GM19193 (cell line): ENCODE results near the gene RAB4A.

Source experiments
- POLR2A ChIP-seq: IDR thresholded peaks from 4 replicates; pipeline ENCODE4 v1.6.1; 2011; ENCODE audit not compliant: insufficient read depth, insufficient read length; ENCODE audit errors: extremely low read depth

The RAB4A gene

GRCh38 chr1:229326601-229327000, 55.7 kb downstream of the RAB4A start:
- TF ChIP-seq POLR2A = no peak

- TF ChIP-seq POLR2A = no peak
These were observed 57.9 kb downstream of the RAB4A start for GRCh38 chr1:229328598-229329362.

- TF ChIP-seq POLR2A = no peak
These were observed 63.4 kb downstream of the RAB4A start for GRCh38 chr1:229334269-229334668.

GRCh38 chr1:229334716-229335115, 63.8 kb downstream of the RAB4A start:
- TF ChIP-seq POLR2A = no peak

GRCh38 chr1:229336345-229336744, 65.4 kb downstream of the RAB4A start:
- TF ChIP-seq POLR2A = no peak

- no peak for TF ChIP-seq POLR2A
These were observed 68.2 kb downstream of the RAB4A start for GRCh38 chr1:229339086-229339485.

GRCh38 chr1:229339520-229339919, 68.6 kb downstream of the RAB4A start:
- TF ChIP-seq POLR2A = no peak

GRCh38 chr1:229340496-229340895, 69.6 kb downstream of the RAB4A start:
- no peak for TF ChIP-seq POLR2A

- TF ChIP-seq POLR2A = peak; percentile 49
These were observed 71.1 kb downstream of the RAB4A start for GRCh38 chr1:229341774-229342655.

- peak; percentile 51 for TF ChIP-seq POLR2A
These were observed 72.0 kb downstream of the RAB4A start, which contains the start of gene CCSAP for GRCh38 chr1:229342656-229343569. Gene CCSAP (minus strand): TSS chr1:229343047. CDS start chr1:229342465, 582 bp downstream.

- TF ChIP-seq POLR2A = no peak
These were observed 73.2 kb downstream of the RAB4A start for GRCh38 chr1:229344139-229344538.

- TF ChIP-seq POLR2A = no peak
These were observed 74.2 kb downstream of the RAB4A start for GRCh38 chr1:229344937-229345684.

- TF ChIP-seq POLR2A = no peak
These were observed 76.6 kb downstream of the RAB4A start for GRCh38 chr1:229347528-229347927.
